KG1 (cell line): Measurements from ENCODE around the gene ALG5.
A peak's percentile ranks its signal among the peaks of the same experiment; 100 is the strongest.

ENCODE experiments used
- DNase-seq: peaks from one replicate; lab custom pipeline; 2025; lab: John Stamatoyannopoulos, UW

Gene ALG5, protein sequence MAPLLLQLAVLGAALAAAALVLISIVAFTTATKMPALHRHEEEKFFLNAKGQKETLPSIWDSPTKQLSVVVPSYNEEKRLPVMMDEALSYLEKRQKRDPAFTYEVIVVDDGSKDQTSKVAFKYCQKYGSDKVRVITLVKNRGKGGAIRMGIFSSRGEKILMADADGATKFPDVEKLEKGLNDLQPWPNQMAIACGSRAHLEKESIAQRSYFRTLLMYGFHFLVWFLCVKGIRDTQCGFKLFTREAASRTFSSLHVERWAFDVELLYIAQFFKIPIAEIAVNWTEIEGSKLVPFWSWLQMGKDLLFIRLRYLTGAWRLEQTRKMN

DNA sequence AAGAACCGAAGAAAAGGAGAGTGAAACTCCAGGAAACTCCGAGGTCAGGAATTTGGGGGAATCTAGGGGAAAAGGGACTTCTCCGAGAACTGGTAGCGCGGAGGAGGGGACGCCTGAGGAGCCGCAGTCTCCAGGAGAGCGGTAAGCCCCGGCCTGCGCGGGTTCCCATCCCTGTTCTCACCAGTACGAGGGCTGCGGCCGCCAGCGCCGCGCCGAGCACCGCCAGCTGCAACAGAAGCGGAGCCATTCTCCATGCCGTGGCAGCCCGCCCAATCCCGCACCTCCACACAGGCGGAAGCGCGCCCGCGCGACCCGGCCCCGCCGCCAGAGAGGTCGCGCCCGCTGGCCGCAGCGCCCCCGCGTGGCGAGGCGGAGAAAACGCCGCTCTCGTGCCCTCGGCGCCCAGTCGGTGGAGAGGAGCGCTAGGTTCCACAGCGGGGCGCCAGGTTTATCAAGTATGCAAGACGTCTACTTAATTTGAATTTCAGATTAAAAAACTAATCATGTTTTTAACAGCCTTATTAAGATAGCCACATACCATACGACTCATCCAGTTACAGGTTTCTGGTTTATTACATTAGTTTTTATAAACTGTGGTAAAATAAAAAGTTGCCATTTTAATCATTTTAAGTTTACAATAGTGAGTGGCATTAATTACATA is at the start of gene ALG5:
Gene ALG5 (minus strand): TSS at position 287 of the 661 bp plus-strand sequence. CDS start 40 bp downstream, at position 247.
- peak; percentile 83 for DNase-seq

DNA sequence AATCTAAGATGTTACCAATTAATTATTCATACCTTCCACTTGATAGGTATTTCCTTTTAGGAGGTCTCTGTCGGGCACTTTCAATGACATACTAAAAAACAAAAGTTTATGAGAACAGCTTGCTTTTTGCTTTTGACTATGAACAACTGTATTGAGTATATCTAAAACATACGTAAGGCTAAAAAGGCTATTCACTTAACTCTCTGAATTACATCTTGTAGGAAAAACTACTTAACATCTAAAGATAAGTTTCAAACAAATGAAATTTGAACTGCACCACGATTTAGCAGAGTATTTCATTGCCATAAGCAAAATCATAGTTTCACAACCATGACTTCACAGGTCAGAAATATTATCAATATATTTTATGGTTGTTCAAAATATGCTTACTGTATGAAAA is 48.7 kb upstream of the ALG5 start:
- DNase-seq = no peak

DNA sequence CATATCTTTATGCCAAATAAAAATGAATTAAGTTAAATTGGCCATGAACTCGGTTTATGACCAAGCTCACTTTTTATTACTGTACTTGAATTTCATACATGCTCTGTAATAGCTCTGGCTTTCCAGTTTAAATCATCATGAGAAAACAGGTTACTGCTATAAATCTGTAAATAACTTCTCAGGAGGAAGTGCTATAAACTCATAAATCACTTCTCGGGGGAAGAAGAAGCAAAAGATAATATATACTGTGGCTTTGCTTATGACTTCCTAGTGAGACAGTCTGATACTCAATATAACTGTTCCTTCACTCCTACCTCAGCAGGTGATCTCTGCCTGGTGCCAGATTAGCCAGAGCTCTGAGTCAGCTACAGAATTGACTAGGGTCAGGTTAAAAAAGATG is 47.9 kb upstream of the ALG5 start:
- DNase-seq = no peak

DNA sequence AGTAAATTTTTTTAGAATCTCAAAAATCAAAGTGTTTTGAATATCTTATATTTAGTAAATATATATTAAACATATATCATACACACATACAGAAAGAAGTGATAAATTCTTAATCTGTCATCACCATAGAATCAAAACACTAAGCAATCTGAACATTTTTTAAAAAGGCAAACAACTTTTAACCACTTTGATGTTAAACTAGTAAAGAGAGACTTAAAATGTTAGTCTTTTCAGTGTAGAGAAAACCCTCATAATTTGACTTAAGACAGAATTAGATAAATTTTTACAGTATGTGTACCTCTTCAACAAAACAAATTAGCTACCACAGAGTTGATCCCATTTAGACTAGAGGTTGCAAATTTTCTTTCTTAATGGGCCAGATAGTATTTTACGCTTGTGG is 46.9 kb upstream of the ALG5 start:
- no peak for DNase-seq

GRCh38 chr13:37040789-37041188 is 41.6 kb upstream of the ALG5 start:
- no peak for DNase-seq

- no peak for DNase-seq
These were observed 40.8 kb upstream of the ALG5 start for GRCh38 chr13:37039896-37040295.

DNA sequence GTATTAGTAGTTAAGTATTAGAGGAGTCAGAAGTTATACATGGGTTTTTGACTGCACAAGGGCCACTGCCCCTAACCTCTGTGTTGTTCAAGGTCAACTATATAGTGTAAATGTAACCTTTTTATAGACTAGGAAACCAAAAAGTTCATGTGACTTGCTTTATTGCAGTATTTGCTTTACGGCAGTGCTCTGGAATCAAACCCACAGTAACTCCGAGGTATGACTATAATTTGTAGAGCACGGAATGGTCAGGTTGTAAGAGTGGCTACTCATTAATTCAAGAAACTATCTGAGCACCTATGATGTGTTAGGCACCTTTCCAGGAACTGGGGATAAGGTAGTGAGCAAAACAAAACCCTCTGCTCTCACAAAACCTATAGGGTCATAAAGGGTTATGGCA is 38.1 kb upstream of the ALG5 start:
- DNase-seq = no peak

- DNase-seq = no peak
These were observed 30.5 kb upstream of the ALG5 start for GRCh38 chr13:37029617-37030016.

DNA sequence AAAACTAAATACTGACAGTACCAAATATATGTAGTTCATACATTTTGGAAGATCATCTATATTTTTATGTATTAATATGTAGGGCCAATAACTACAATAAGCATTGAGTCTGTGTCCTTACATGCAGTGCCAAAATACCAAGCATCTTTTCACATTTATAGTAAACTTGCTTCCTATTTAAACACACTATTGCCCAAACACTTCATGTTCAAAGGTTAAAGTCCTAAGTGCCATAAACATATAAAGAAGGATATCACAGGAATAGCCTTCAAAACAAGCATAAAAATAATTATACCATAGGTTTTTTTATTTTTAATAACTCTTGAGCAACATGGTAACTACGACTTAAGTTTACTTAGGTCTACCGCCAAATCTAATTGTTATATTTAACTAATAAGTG is 28.5 kb upstream of the ALG5 start:
- DNase-seq = no peak

DNA sequence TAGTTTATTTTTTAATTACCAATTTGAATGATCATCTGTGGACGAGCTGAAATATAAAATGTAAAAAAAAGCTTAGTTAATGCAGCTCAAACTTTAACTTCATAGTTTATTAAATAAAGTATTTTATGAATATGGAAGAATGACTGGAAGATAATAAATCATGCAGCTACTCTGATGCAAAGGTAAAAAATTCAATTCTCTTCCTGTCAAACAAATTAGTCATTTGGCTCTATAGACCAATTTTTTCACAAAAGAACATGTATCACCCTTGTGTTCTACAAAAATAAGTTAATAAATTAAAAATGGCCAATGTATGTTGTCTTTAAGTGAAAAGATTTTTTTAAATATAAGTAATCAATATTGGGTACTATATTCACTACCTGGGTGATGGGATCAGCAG is 27.6 kb upstream of the ALG5 start:
- no peak for DNase-seq

DNA sequence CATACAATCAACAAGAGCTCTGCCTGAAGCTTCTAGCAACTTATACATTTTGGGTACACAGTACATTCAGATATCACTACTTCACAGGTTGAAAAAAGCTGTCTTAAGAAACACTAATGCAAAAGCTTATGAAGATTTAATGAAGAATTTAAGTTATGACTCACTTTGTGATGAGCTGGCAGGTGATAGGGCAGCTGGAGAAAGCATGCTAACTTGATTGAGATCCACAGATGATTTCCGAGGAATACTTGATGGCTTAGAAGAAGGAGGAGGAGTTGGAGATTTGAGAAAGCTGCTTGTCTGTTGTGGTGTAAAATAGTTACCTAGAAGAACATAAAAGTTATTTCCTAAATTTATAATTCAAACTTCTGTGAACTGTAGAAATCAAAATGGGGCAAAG is 24.7 kb upstream of the ALG5 start:
- no peak for DNase-seq

GRCh38 chr13:37014609-37015008 is 15.5 kb upstream of the ALG5 start:
- no peak for DNase-seq

- DNase-seq = no peak
These were observed 12.6 kb upstream of the ALG5 start for GRCh38 chr13:37011788-37012187.

DNA sequence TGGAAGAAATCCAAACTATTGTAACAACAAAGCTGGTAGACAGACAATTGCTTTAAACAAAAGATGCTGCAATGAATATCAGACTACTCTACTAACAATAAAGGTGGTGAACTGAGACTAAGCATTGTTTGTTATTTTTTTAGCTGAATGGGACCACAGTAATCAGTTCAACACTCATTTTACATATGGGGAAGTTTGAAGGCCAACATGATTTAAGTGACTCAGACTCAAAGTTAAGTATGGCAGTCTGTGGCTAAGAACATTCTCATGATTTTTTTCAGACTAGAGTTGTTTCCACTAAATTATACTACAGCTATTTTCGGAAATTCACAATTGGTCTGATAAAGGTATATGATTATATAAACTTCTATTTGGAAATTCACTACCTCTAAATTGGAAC is 11.9 kb upstream of the ALG5 start:
- DNase-seq = no peak

DNA sequence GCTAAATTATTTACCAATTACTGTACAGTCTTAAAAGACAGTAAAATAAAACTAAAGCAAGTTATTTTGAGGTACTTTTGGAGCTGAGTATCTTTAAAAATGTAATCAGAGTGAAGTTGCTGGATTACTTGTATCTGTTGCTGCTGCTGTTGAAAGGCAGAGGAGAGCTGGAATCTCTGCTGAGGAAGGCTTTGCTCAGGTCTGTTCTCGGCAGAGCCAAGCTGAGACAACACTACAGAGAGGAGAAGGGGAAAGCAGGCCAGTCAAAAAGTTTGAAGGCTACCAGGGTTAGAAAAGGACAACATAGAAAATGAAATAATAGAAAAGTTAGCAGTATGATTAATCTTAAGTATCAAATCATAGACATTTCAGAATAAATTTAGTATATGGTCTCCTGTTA is 11.3 kb upstream of the ALG5 start:
- no peak for DNase-seq

- no peak for DNase-seq
These were observed 10.6 kb upstream of the ALG5 start for GRCh38 chr13:37009692-37010091.

DNA sequence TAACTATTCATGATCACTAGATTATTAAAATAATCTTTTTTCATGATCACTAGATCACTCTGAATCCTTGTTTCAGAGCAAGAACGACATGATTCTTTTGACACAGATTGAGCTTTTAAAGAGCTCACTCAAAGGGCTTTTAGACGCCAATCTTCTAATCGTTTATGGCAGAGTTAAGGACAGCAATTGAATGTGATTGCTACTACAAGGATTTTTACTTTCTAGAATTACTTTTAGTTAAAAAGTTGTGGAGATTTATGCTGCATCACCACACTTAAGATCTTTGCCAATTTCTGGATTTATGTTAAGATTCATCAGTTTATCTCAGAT is 2.7 kb upstream of the ALG5 start:
- DNase-seq = no peak

GRCh38 chr13:36998624-36999041 is 507 bp downstream of the ALG5 start:
- no peak for DNase-seq

- no peak for DNase-seq
These were observed 1.3 kb downstream of the ALG5 start for GRCh38 chr13:36997716-36998427.

GRCh38 chr13:36992362-36992761 is 6.8 kb downstream of the ALG5 start:
- no peak for DNase-seq

GRCh38 chr13:36986462-36987240 is 12.5 kb downstream of the ALG5 start:
- no peak for DNase-seq

- no peak for DNase-seq
These were observed 17.9 kb downstream of the ALG5 start for GRCh38 chr13:36981156-36981743.
